MCF 10A (cell line): Measurements from ENCODE around the gene USP25. TPM values are rescaled to one million over a fixed set of nuclear protein-coding genes. Genes with fewer than 3 reads are reported as not detected.

Experiments
- Bru-seq: library from RNA; stranded (reverse); fragments of 400-500 nt; gene quantifications from one replicate; lab custom pipeline; 2021; lab: Mats Ljungman, UMichigan
- BruChase-seq, 2 experiments: library from RNA; stranded (reverse); fragments of 400-500 nt; gene quantifications; one replicate each; lab custom pipeline; 2021; lab: Mats Ljungman, UMichigan
- BruUV-seq: library from RNA; stranded (reverse); fragments of 400-500 nt; replicated peaks from 2 replicates; lab custom pipeline; 2021; lab: Mats Ljungman, UMichigan
- CTCF ChIA-PET: fragments of 300-600 bp; sonication (Branson Sonifier 250); formaldehyde crosslinking; extraction: SDS; loops from one replicate; lab custom pipeline; 2021; ENCODE audit warnings: antibody characterized with exemption, inconsistent platforms; lab: Yijun Ruan, JAX
- POLR2A ChIA-PET: fragments of 300-600, 350-650 bp; sonication (Branson Sonifier 250); formaldehyde crosslinking; extraction: SDS; loops from one replicate; lab custom pipeline; 2020; ENCODE audit warnings: antibody characterized with exemption, inconsistent platforms; lab: Yijun Ruan, JAX
- DNase-seq: peaks from one replicate; pipeline ENCODE4 v3.0.0-alpha.2; 2018; ENCODE audit not compliant: unreplicated experiment
- H3K27ac Mint-ChIP-seq: one replicate; pipeline ENCODE4 v1.8.0; 2022; ENCODE audit warnings: mild to moderate bottlenecking, low read depth, mixed read lengths; ENCODE audit not compliant: unreplicated experiment
- H3K27me3 Mint-ChIP-seq: one replicate; pipeline ENCODE4 v1.8.0; 2022; ENCODE audit warnings: mixed read lengths; ENCODE audit not compliant: insufficient read depth, unreplicated experiment
- H3K36me3 Mint-ChIP-seq: one replicate; pipeline ENCODE4 v1.8.0; 2022; ENCODE audit warnings: mild to moderate bottlenecking, moderate library complexity, mixed read lengths; ENCODE audit not compliant: insufficient read depth, unreplicated experiment
- H3K4me1 Mint-ChIP-seq: one replicate; pipeline ENCODE4 v1.8.0; 2022; ENCODE audit warnings: mixed read lengths; ENCODE audit not compliant: insufficient read depth, unreplicated experiment
- H3K4me3 Mint-ChIP-seq: one replicate; pipeline ENCODE4 v1.8.0; 2022; ENCODE audit warnings: mild to moderate bottlenecking, moderate library complexity, mixed read lengths; ENCODE audit not compliant: unreplicated experiment
- H3K9me3 Mint-ChIP-seq: one replicate; pipeline ENCODE4 v1.8.0; 2022; ENCODE audit warnings: mixed read lengths; ENCODE audit not compliant: unreplicated experiment
- CTCF ChIP-seq: fragments of 200-600 bp; IDR thresholded peaks from one replicate; pipeline ENCODE4 v1.8.0; 2022; ENCODE audit warnings: antibody characterized with exemption, mild to moderate bottlenecking; ENCODE audit not compliant: unreplicated experiment
- intact Hi-C: fragments of 100-400 bp; cut with micrococcal nuclease; formaldehyde crosslinking; loops from 2 replicates; pipeline ENCODE4 v1.14.1; 2022
- long read RNA-seq: library from polyadenylated mRNA; stranded (forward); transcript quantifications from one replicate; pipeline ENCODE4 v2.0.0, GENCODE V29; 2022
- total RNA-seq: library from RNA; stranded (reverse); gene quantifications from 2 replicates; pipeline ENCODE4 v1.2.3, GENCODE V29; 2022

Gene USP25
- total RNA-seq (78.5 and 90.8 TPM in 2 replicates), Bru-seq, nascent RNA (percentile 97 among the genes with signal in this experiment), BruChase-seq, experiment 1, labeled RNA remaining after a 6-hour chase (percentile 83 among the genes with signal in this experiment), BruChase-seq, experiment 2, labeled RNA remaining after a 2-hour chase (percentile 90 among the genes with signal in this experiment)
- long read RNA-seq, full-length matches to known transcripts, result 125 of 204 reads
- long read RNA-seq, partial matches to known transcripts, result 17 of 204 reads
- long read RNA-seq, other reads (novel, unspliced or antisense), result 62 of 204 reads

GRCh38 chr21:15729674-15730483 is at the start of gene USP25:
Gene USP25 (plus strand): TSS chr21:15729982. CDS start chr21:15730394, 412 bp downstream.
- H3K4me3 Mint-ChIP-seq, result peak within 1 kb of the TSS; percentile 90
- TF ChIP-seq CTCF, result no peak
- peak within 1 kb of the TSS; percentile 92 for H3K27ac Mint-ChIP-seq
- H3K9me3 Mint-ChIP-seq, result no peaks in the 10 kb centered on the region
- ChIA-PET POLR2A (interaction anchor here (0.6 to 2.7 kb wide), 26 partner anchors 11 to 464 kb away, joined by 3 to 16 read pairs (median 4); no protein-coding TSS in a partner anchor), CTCF (interaction anchor here (0.6 to 1.2 kb wide), 10 partner anchors 13 to 1409 kb away, joined by 3 to 7 read pairs (median 3); no protein-coding TSS in a partner anchor)
- no TSS peak for BruUV-seq
- no peaks in the 10 kb centered on the region for H3K27me3 Mint-ChIP-seq
- H3K36me3 Mint-ChIP-seq, result no peaks in the 10 kb centered on the region
- peak; percentile 87 for DNase-seq
- intact Hi-C loops, result loop anchor here (2.0 to 5.0 kb wide), 4 partner anchors 47 to 125 kb away; no protein-coding TSS in a partner anchor
- peaks cover 11% of the 10 kb centered on the region for H3K4me1 Mint-ChIP-seq

- ChIA-PET CTCF (no interaction called here), POLR2A (interaction anchor here (0.7 to 1.5 kb wide), 3 partner anchors 11 to 48 kb away, joined by 3 to 4 read pairs (median 3); no protein-coding TSS in a partner anchor)
- intact Hi-C loops, result no loop called here
- Mint-ChIP-seq H3K4me3 (no peak overlapping the region), H3K9me3 (peaks cover 11% of the 10 kb centered on the region), H3K27ac (peak overlapping the region; percentile 69), H3K4me1 (peaks cover 15% of the 10 kb centered on the region), H3K27me3 (no peaks in the 10 kb centered on the region), H3K36me3 (no peaks in the 10 kb centered on the region)
- no peak for TF ChIP-seq CTCF
- DNase-seq, result peak; percentile 73
- no TSS peak for BruUV-seq
Measured at GRCh38 chr21:15682186-15682895, 47.4 kb upstream of the USP25 start.

- peaks cover 11% of the 10 kb centered on the region for H3K9me3 Mint-ChIP-seq
- CTCF ChIA-PET, result interaction anchor here (0.6 kb wide), 1 partner anchor 53 kb away, joined by 3 read pairs; no protein-coding TSS in a partner anchor
- no TSS peak for BruUV-seq
- H3K27me3 Mint-ChIP-seq, result no peaks in the 10 kb centered on the region
- TF ChIP-seq CTCF, result no peak
- H3K4me3 Mint-ChIP-seq, result no peak overlapping the region
- intact Hi-C loops, result no loop called here
- H3K27ac Mint-ChIP-seq, result peak overlapping the region; percentile 69
- peak; percentile 56 for DNase-seq
- POLR2A ChIA-PET, result interaction anchor here (1.4 to 1.5 kb wide), 2 partner anchors 23 to 46 kb away, joined by 4 to 5 read pairs; no protein-coding TSS in a partner anchor
- peaks cover 15% of the 10 kb centered on the region for H3K4me1 Mint-ChIP-seq
- H3K36me3 Mint-ChIP-seq, result no peaks in the 10 kb centered on the region
Measured at GRCh38 chr21:15682977-15683376, 46.8 kb upstream of the USP25 start.
